GM19467 (cell line): Measurements from ENCODE around the gene ZNF524.
A peak's percentile ranks its signal among the peaks of the same experiment; 100 is the strongest.
"Not testable (repeated sequence)": the region's sequence is repeated elsewhere in the genome, so short reads cannot be mapped to it uniquely, and the experiment has no call there.

ENCODE experiments used
- ATAC-seq: cut with Tn5 transposase; IDR thresholded peaks from one replicate; pipeline ENCODE4 v1.9.1; 2021; ENCODE audit warnings: mild to moderate bottlenecking, moderate library complexity; ENCODE audit not compliant: unreplicated experiment

Gene ZNF524

GRCh38 chr19:55581145-55581822 is 18.8 kb upstream of the ZNF524 start:
- ATAC-seq: no peak

GRCh38 chr19:55581823-55582223 is 18.3 kb upstream of the ZNF524 start:
- ATAC-seq: no peak

GRCh38 chr19:55582284-55582683 is 17.8 kb upstream of the ZNF524 start:
- not testable (repeated sequence) for ATAC-seq

- not testable (repeated sequence) for ATAC-seq
These were observed 16.2 kb upstream of the ZNF524 start for GRCh38 chr19:55583897-55584296.

- ATAC-seq: no peak
These were observed 15.2 kb upstream of the ZNF524 start for GRCh38 chr19:55584871-55585270.

- ATAC-seq: no peak
These were observed 14.3 kb upstream of the ZNF524 start for GRCh38 chr19:55585658-55586339.

GRCh38 chr19:55586976-55587668 is 13.0 kb upstream of the ZNF524 start:
- ATAC-seq: peak; percentile 81

- ATAC-seq: no peak
These were observed 11.3 kb upstream of the ZNF524 start for GRCh38 chr19:55588738-55589137.

GRCh38 chr19:55590109-55590508 is 10.0 kb upstream of the ZNF524 start:
- no peak for ATAC-seq

- no peak for ATAC-seq
These were observed 9.5 kb upstream of the ZNF524 start for GRCh38 chr19:55590617-55591016.

GRCh38 chr19:55591555-55591954 is 8.5 kb upstream of the ZNF524 start:
- ATAC-seq: no peak

GRCh38 chr19:55592391-55593090 is 7.5 kb upstream of the ZNF524 start:
- ATAC-seq: no peak

- no peak for ATAC-seq
These were observed 6.9 kb upstream of the ZNF524 start for GRCh38 chr19:55593096-55593772.

- no peak for ATAC-seq
These were observed 5.0 kb upstream of the ZNF524 start for GRCh38 chr19:55594996-55595545.

- ATAC-seq: no peak
These were observed 3.8 kb upstream of the ZNF524 start for GRCh38 chr19:55596304-55596703.

- ATAC-seq: no peak
These were observed 2.6 kb upstream of the ZNF524 start for GRCh38 chr19:55597501-55597921.

- no peak for ATAC-seq
These were observed 2.1 kb upstream of the ZNF524 start for GRCh38 chr19:55598034-55598433.

- peak; percentile 45 for ATAC-seq
These were observed 1.2 kb upstream of the ZNF524 start for GRCh38 chr19:55598719-55599467.

- ATAC-seq: peak; percentile 48
These were observed 633 bp upstream of the ZNF524 start, which contains the start of gene FIZ1 for GRCh38 chr19:55599468-55599841. Gene FIZ1, minus strand, starts transcription at chr19:55599517. Its CDS starts 1,652 bp downstream, at chr19:55597865.

- no peak for ATAC-seq
These were observed 557 bp downstream of the ZNF524 start for GRCh38 chr19:55600662-55601028.
